ENCODE data around the gene ACTG1.

The ACTG1 gene

GRCh38 chr17:81545160-81545949 is 32.8 kb upstream of the ACTG1 start:
- DNase-seq (ENCODE audit: low read depth, low spot score), result no peak

GRCh38 chr17:81544281-81544974 is 31.8 kb upstream of the ACTG1 start:
- no peak for DNase-seq (ENCODE audit: low read depth, low spot score)

GRCh38 chr17:81543756-81544155 is 31.2 kb upstream of the ACTG1 start:
- no peak for DNase-seq (ENCODE audit: low read depth, low spot score)

- DNase-seq (ENCODE audit: low read depth, low spot score), result no peak
Observed at GRCh38 chr17:81543339-81543675, 30.7 kb upstream of the ACTG1 start.

- no peak for DNase-seq (ENCODE audit: low read depth, low spot score)
Observed at GRCh38 chr17:81542431-81543338, 30.1 kb upstream of the ACTG1 start.

GRCh38 chr17:81541123-81541522 is 28.5 kb upstream of the ACTG1 start:
- DNase-seq (ENCODE audit: low read depth, low spot score), result no peak

GRCh38 chr17:81540676-81541027 is 28.1 kb upstream of the ACTG1 start:
- DNase-seq (ENCODE audit: low read depth, low spot score), result no peak

- DNase-seq (ENCODE audit: low read depth, low spot score), result no peak
Observed at GRCh38 chr17:81539961-81540675, 27.5 kb upstream of the ACTG1 start.

GRCh38 chr17:81539571-81539900 is 26.9 kb upstream of the ACTG1 start:
- DNase-seq (ENCODE audit: low read depth, low spot score), result no peak

GRCh38 chr17:81538651-81539570 is 26.3 kb upstream of the ACTG1 start:
- DNase-seq (ENCODE audit: low read depth, low spot score), result no peak

GRCh38 chr17:81537856-81538555 is 25.4 kb upstream of the ACTG1 start:
- DNase-seq (ENCODE audit: low read depth, low spot score), result no peak

GRCh38 chr17:81537343-81537855 is 24.8 kb upstream of the ACTG1 start:
- no peak for DNase-seq (ENCODE audit: low read depth, low spot score)

- DNase-seq (ENCODE audit: low read depth, low spot score), result no peak
Observed at GRCh38 chr17:81536299-81537290, 24.0 kb upstream of the ACTG1 start.

GRCh38 chr17:81535480-81536298 is 23.1 kb upstream of the ACTG1 start:
- DNase-seq (ENCODE audit: low read depth, low spot score), result no peak

- no peak for DNase-seq (ENCODE audit: low read depth, low spot score)
Observed at GRCh38 chr17:81535007-81535328, 22.4 kb upstream of the ACTG1 start.

- DNase-seq (ENCODE audit: low read depth, low spot score), result no peak
Observed at GRCh38 chr17:81534157-81535006, 21.8 kb upstream of the ACTG1 start.

All from brain pericyte (primary cell).